Kidney capillary endothelial cell (primary cell): Measurements from ENCODE around the gene RETREG1.
A peak's percentile ranks its signal among the peaks of the same experiment; 100 is the strongest.

ENCODE experiments used
- DNase-seq: peaks from one replicate; pipeline ENCODE4 v3.0.0-alpha.2; 2018; ENCODE audit warnings: low spot score

RETREG1 gene

GRCh38 chr5:16528382-16529110 lies 88.3 kb downstream of the RETREG1 start:
- DNase-seq: no peak

DNA sequence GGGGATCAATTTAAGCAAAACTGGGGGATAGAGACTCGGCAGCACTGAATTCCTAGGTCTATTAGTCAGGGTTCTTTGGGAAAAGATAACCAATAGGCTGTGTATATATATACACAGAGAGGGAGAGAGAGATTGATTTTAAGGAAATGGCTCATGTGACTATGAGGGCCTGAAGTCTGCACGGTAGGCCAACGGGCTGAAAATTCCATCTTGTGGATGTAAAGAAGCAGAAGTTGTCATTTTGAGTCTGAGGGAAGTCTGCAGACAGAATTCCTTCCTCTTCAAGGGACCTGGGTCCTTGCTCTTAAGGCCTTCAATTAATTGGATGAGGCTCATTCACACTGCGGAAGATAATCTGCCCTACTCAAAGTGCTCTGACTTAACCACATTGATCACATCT lies 91.1 kb downstream of the RETREG1 start:
- DNase-seq: no peak

DNA sequence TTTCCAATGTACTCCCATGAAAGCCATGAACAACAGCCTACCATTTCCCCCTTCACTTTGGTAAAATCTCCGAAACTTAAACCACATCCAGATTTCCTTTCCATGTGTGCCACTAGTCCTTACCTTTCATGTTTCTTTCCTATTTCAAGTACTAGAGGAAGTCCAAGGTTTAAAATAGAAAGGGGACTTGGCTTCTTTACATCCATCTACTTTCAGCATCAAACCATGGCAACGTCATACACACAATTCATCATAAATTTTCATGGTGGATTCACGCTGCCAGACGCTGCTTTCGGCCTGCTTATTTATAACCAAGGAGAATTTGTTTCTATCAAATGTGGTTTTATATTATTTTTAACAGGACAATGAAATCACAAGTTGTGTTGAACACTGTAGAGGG lies 92.5 kb downstream of the RETREG1 start:
- no peak for DNase-seq

GRCh38 chr5:16521521-16522483 lies 95.0 kb downstream of the RETREG1 start:
- no peak for DNase-seq

- no peak for DNase-seq
Observed at GRCh38 chr5:16520841-16521240, 96.0 kb downstream of the RETREG1 start.

GRCh38 chr5:16519435-16519834 lies 97.4 kb downstream of the RETREG1 start:
- DNase-seq: no peak

DNA sequence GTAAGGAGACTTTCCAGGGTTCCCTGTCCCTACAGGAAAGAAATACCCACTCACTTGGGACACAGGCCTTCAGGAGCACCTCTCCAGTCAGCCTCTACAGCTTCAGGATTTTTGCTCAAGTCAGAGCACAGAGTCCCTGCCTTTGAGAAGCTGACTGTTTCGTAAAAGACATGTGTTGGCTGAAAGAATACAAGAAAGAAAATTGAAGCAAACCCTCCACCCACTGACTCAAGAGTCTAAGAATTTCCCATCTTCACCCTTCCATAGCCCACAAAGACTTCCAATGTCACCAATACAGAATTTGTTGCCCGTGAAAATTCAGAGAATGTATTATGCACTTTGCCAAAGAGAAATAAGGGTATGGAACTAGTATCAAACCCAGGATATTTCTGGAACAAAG lies 98.2 kb downstream of the RETREG1 start:
- DNase-seq: no peak

GRCh38 chr5:16515532-16515931 lies 101.3 kb downstream of the RETREG1 start:
- no peak for DNase-seq

GRCh38 chr5:16510098-16510497 lies 106.7 kb downstream of the RETREG1 start:
- no peak for DNase-seq

GRCh38 chr5:16508730-16509531 lies 107.9 kb downstream of the RETREG1 start:
- no peak for DNase-seq

DNA sequence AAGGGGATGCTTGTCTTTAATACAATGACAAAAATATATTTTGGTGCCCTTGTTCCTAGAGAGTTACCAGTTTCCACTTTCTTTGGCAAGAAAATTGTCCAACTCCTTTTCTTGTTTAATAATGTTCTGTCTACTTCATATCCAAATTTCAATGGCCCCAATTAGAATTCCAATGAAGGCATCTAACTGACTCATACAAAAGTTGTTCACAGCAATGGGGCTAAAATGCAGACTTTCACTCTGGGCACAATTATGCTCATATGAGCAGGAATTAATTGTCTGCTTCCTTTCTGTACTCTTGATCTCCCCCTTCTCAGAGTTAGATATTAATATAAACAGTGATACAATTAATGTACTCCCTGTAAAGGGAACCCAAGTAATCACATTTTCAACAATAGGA lies 109.1 kb downstream of the RETREG1 start:
- DNase-seq: no peak

- no peak for DNase-seq
Observed at GRCh38 chr5:16505904-16506303, 110.9 kb downstream of the RETREG1 start.

GRCh38 chr5:16505140-16505891 lies 111.5 kb downstream of the RETREG1 start:
- DNase-seq: no peak

DNA sequence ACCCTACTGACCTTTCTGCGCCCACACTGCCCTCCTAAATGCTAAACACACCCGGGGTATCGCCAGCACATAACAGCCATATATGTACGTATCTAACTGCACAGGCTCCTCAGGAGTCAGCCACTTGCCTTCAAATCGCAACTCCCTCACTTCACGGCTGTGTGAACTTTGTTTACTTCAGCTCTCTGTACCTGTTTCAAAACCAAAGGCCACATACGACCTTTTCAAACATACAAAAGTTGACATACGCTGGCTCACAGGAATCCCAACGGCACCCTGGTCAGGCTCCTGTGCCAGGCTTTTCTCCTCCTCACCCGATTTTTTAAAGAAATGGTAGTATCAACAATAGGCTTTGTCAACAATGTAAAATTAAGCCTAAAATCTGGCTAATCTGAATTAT lies 112.2 kb downstream of the RETREG1 start:
- DNase-seq: no peak

DNA sequence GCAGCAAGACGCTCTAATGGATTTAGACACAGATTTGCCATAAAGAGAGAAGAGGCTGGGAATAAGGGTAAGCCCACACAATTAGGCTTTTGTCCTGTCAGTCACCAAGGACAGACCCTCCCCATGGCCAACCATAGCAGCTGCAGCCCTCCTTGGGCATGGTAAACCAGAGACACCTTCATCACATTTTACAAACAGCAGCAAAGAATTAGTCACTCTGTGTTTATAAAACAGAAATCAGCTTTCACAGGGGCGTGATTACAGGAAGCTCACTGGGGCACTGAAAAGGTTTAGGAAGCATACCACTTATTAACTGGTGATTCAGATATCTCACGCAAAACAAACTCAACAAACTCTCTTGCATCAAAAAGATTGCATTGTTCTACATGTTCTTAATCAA lies 113.9 kb downstream of the RETREG1 start:
- DNase-seq: no peak

DNA sequence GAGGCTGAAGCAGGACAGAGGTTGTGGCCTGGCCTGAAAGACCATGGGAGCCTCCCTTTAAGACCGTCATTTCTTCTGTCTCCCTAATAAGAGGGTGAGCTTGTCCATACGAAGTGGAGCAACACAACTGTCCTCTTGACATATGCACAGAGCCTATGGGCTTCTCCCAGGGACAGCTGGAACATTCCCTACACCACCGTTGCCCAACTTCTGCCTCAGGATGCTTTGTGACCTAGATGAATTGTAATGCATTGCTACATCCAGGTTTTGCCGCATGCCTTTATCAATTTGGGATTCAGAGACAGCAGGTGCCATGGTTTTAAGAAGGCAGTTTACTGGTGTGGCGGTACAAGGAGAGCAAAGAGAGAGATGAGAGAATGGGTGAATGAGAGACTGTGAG lies 116.8 kb downstream of the RETREG1 start:
- DNase-seq: no peak

DNA sequence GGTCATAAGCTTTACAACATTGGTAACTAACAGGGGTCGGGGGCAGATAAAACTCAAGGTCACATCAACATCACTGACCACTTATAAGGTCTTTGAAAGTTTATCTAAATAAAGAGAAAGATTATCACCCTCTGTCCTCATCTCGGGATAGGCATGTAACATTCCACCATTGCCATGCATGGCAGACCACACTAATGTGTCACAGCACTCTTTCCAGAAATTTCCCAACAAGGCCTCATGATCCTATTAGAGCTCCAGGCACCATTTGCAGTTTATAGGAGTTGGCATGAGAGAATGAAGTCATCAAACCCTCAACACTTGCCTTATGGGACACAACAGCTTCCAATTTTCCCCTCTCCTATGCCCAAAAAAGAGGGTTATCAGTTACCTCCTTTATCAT lies 119.3 kb downstream of the RETREG1 start:
- no peak for DNase-seq

GRCh38 chr5:16493261-16493660 lies 123.5 kb downstream of the RETREG1 start:
- no peak for DNase-seq

DNA sequence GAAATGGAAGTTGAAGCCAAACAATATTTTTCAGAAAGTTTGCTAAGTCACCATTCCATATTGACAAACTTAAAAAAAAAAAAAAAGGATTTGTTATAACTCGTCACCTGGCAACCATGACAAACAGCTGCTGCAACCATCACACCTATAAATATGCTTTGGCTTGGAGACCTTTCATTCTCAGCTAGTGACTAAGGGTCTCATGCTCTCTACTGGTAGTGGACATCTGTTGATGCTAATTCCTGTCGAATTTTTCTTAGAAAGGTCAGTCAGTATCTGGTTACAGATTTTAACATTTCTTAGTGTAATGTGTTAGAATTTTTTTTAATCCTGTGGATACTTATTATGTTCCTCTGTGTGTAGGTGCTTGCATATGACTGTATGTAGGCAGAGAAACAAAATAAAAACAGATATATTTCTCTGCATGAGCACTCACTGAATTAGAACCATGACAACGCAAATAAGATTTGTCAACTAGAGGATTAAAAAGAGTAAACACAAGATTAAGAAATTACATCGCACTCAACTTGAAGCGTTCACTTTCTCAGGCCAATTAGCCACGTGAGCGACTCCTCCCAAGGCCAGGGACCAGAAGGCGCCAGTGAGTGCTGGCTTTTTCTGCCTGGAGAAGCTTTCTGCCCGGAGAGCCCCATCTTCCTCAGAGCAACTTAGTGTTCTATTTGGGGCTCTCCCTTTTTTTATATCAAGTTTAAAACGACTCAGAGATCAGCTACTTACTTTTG lies 124.2 kb downstream of the RETREG1 start:
- no peak for DNase-seq

DNA sequence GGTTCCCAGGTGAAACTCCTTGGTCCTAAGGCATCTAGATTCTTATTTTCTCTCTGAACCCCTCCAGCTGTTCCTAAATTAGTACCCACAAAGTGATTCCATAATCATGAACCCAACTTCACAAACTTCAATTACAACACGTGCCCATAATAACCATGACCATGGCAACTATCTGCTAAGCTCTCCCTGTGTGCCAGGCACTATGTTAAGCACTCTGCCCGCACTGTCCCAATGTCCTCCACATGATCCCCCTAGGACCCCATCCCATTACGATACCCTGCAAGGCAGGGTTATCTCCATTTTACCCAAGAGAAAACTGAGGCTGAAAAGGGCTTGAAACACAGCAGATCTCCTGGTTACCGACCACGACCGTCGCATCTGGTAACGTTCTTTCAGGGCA lies 125.9 kb downstream of the RETREG1 start:
- DNase-seq: no peak

GRCh38 chr5:16489322-16489791 lies 127.4 kb downstream of the RETREG1 start:
- DNase-seq: peak; percentile 26
